Stomach (tissue), 9 donors: Measurements from ENCODE around the gene ITIH4. TPM values are rescaled to one million over a fixed set of nuclear protein-coding genes. Genes with fewer than 3 reads are reported as not detected.

Source experiments
- DNase-seq, 2 donors: peaks; one replicate each; pipeline versions ENCODE4 v3.0.0 to v3.0.0-alpha.2; 2013 to 2019
- H3K27ac ChIP-seq, 5 donors: fragments of 200-600 bp in 4 of 5; sonication (generic) in 4 of 5; one replicate each; pipeline ENCODE4 v1.5.1; 2013 to 2019; ENCODE audit warnings: mild to moderate bottlenecking in 1 of 5, moderate library complexity in 1 of 5
- H3K27me3 ChIP-seq, 3 donors: fragments of 200-600 bp; sonication (generic); one replicate each; pipeline ENCODE4 v1.5.1; 2017 to 2019; ENCODE audit warnings: mixed run types in 1 of 3
- H3K36me3 ChIP-seq, 4 donors: fragments of 200-600 bp; sonication (generic); 1 replicate in 3 of 4; 2 replicates in 1 of 4; pipeline ENCODE4 v1.5.1; 2016 to 2019
- H3K4me1 ChIP-seq, 4 donors: fragments of 200-600 bp; sonication (generic); one replicate each; pipeline ENCODE4 v1.5.1; 2016 to 2019
- H3K4me3 ChIP-seq, 4 donors: fragments of 200-600 bp; sonication (generic) in 3 of 4; one replicate each; pipeline ENCODE4 v1.5.1; 2016 to 2019; ENCODE audit warnings: mild to moderate bottlenecking in 1 of 4
- H3K9me3 ChIP-seq, 4 donors: fragments of 200-600 bp; sonication (generic); one replicate each; pipeline ENCODE4 v1.5.1; 2016 to 2019
- EP300 ChIP-seq: sonication (generic); formaldehyde crosslinking; IDR thresholded peaks from one replicate; pipeline ENCODE4 v1.6.1; 2017; ENCODE audit warnings: antibody characterized with exemption
- POLR2A ChIP-seq, 4 donors: fragments of 450-650 bp; IDR thresholded peaks; one replicate each; pipeline ENCODE4 v1.6.1; 2016; ENCODE audit warnings: antibody characterized with exemption in 4 of 4, control low read depth in 2 of 4, mild to moderate bottlenecking in 1 of 4, moderate library complexity in 1 of 4
- POLR2AphosphoS5 ChIP-seq, 3 donors: sonication (generic); formaldehyde crosslinking; IDR thresholded peaks; one replicate each; pipeline ENCODE4 v1.6.1; 2016; ENCODE audit warnings: antibody characterized with exemption in 3 of 3
- WGBS, 5 donors: extraction: QIAGEN DNeasy Blood & Tissue Kit in 3 of 5; methylation state at CpG; one replicate each; pipeline versions ENCODE4 v1.1.5 to v1.1.7; 2013 to 2018; 5-methylcytosine and 5-hydroxymethylcytosine counted together
- intact Hi-C: fragments of 100-400 bp; cut with DNase I; formaldehyde crosslinking; loops from one replicate; pipeline ENCODE4 v1.15.1; 2023; ENCODE audit warnings: low total_unique reads
- polyA plus RNA-seq, 3 donors: library from polyadenylated mRNA; stranded (reverse); fragments of 200-250 nt; gene quantifications; one replicate each; pipeline ENCODE4 v1.2.3, GENCODE V29; 2013
- total RNA-seq, 5 donors: library from RNA; depleted of rRNA; stranded (reverse); fragments of >200 nt; gene quantifications; one replicate each; pipeline versions ENCODE4 v1.1.0 to v1.2.3, GENCODE V29; 2014 to 2016
- TF ChIP-seq, protein P1 (sequence below), 7 experiments: fragments of 450-650 bp in 4 of 7; fragments of 200-600 bp in 3 of 7; sonication (generic) in 3 of 7; IDR thresholded peaks; one replicate each; pipeline ENCODE4 v1.5.1; 2016 to 2019; ENCODE audit warnings: antibody characterized with exemption in 7 of 7, control low read depth in 2 of 7, mild to moderate bottlenecking in 1 of 7
- donor health status: healthy with polysubstance abuse.
- donor health status: Bipolar disorder and iron deficiency.
- donor health status: healthy.

ITIH4 gene
- total and polyA plus RNA-seq, 8 donors, result 1.7 to 300 (median 18.5) TPM

DNA sequence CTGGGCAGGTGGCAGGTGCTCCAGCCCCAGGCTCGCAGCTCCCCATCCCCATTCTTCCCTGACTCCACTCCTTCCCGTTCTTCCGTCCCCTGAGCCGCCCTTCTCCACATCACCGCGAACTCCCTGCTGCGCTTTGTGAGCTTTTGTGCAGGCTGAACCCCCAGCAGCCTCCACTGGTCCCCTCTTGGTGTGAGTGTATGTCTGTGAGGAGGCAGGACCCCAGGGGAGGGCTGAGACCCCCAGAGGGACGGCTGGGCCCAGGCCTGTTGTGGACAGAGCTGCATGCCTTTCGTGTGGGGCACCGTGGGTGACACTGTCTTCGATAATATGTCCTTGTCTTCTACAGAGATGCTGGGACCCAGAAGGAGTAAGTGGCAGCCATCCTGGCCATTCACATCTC is 43.2 kb downstream of the ITIH4 start:
- Histone ChIP-seq H3K9me3 (no peaks in the 10 kb centered on the region), H3K27ac (no peak overlapping the region), H3K27me3 (no peaks in the 10 kb centered on the region), H3K36me3 (no peaks in the 10 kb centered on the region), H3K4me1 (no peaks in the 10 kb centered on the region), H3K4me3 (no peak overlapping the region)
- DNase-seq, result no peak
- intact Hi-C loops, result no loop called here
- TF ChIP-seq, protein P1, sequence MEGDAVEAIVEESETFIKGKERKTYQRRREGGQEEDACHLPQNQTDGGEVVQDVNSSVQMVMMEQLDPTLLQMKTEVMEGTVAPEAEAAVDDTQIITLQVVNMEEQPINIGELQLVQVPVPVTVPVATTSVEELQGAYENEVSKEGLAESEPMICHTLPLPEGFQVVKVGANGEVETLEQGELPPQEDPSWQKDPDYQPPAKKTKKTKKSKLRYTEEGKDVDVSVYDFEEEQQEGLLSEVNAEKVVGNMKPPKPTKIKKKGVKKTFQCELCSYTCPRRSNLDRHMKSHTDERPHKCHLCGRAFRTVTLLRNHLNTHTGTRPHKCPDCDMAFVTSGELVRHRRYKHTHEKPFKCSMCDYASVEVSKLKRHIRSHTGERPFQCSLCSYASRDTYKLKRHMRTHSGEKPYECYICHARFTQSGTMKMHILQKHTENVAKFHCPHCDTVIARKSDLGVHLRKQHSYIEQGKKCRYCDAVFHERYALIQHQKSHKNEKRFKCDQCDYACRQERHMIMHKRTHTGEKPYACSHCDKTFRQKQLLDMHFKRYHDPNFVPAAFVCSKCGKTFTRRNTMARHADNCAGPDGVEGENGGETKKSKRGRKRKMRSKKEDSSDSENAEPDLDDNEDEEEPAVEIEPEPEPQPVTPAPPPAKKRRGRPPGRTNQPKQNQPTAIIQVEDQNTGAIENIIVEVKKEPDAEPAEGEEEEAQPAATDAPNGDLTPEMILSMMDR (IDR thresholded peaks at IDR 0.05), result no peak
- TF ChIP-seq POLR2A (IDR thresholded peaks at IDR 0.05) (no peak), EP300 (no peak), POLR2AphosphoS5 (IDR thresholded peaks at IDR 0.05) (no peak)
- WGBS, 5 donors, result 80 to 87% (median 84%) methylated on average over 11 of the region's 11 CpGs

- 66 to 78% (median 73%) methylated on average over 19 of the region's 19 CpGs for WGBS, 5 donors
- Histone ChIP-seq H3K27ac (no peak overlapping the region), H3K36me3 (no peaks in the 10 kb centered on the region), H3K9me3 (no peaks in the 10 kb centered on the region), H3K4me3 (no peak overlapping the region), H3K27me3 (no peaks in the 10 kb centered on the region), H3K4me1 (no peaks in the 10 kb centered on the region)
- DNase-seq, result no peak
- no peak for TF ChIP-seq POLR2A (IDR thresholded peaks at IDR 0.05)
- no peak for TF ChIP-seq POLR2AphosphoS5 (IDR thresholded peaks at IDR 0.05)
- TF ChIP-seq, protein P1 (IDR thresholded peaks at IDR 0.05), result no peak
- no peak for TF ChIP-seq EP300
- intact Hi-C loops, result no loop called here
Measured at GRCh38 chr3:52786330-52787215, 43.9 kb downstream of the ITIH4 start.

DNA sequence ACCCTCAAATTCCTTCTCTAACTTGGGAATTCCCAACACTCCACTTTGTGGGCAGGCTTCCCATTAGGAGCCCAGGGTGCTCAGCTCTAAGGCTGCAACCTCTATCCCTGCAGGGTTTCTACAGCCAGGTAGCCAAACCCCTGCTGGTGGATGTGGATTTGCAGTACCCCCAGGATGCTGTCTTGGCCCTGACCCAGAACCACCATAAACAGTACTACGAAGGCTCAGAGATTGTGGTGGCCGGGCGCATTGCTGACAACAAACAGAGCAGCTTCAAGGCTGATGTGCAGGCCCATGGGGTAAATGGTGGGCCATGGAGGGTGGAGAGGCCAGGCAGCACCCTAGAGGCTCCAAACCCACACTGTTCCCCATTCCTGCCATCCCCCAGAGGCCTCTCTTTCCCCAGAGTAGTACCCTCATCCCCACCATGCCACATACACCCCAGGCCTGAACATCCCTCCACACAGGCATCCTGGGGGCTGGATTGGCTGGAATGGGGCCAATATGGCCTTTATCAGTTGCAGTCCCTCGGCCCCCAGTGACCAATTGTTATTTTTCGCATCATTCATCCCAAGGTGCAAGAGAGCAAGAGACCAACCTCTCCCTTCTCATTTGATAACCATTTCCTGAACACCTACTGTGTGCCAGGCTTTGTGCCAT is 45.4 kb downstream of the ITIH4 start:
- no peaks in the 10 kb centered on the region for H3K36me3 ChIP-seq
- no peak for DNase-seq
- H3K4me3 ChIP-seq, result no peak overlapping the region
- H3K9me3 ChIP-seq, result no peaks in the 10 kb centered on the region
- TF ChIP-seq EP300 (no peak), POLR2A (IDR thresholded peaks at IDR 0.05) (no peak), POLR2AphosphoS5 (IDR thresholded peaks at IDR 0.05) (no peak)
- TF ChIP-seq, protein P1 (IDR thresholded peaks at IDR 0.05), result no peak
- no peaks in the 10 kb centered on the region for H3K4me1 ChIP-seq
- H3K27me3 ChIP-seq, result no peaks in the 10 kb centered on the region
- intact Hi-C loops, result no loop called here
- WGBS, 5 donors, result 77 to 88% (median 84%) methylated on average over 4 to 5 of the region's 5 CpGs
- no peak overlapping the region for H3K27ac ChIP-seq

DNA sequence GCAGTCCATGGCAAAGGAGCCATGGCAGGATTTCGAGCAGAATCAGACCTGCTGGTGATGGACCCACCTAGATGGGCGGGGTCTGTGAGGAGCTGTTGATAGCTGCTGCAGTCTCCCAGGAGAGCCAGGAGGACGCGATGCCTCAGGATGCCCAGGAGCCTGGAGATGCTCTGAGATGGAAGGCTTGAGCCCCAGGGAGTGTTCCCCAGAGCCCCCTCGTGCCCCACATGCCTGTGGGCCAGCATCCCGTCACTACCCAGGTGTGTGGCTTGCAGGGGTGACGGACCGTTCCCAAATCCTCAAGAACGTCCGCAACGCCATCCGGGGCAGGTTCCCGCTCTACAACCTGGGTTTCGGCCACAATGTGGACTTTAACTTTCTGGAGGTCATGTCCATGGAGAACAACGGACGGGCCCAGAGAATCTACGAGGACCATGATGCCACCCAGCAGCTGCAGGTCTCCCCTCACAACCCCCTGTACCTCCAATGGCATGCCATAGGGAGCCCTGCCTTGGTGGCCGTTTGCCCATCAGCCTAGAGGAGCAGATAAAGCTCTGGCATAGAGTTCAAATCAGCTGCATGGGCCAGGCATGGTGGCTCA is 46.4 kb downstream of the ITIH4 start:
- Histone ChIP-seq H3K36me3 (no peaks in the 10 kb centered on the region), H3K27me3 (peaks cover 0 to 4% (median 0%) of the 10 kb centered on the region in 3 donors), H3K9me3 (no peaks in the 10 kb centered on the region), H3K4me1 (no peaks in the 10 kb centered on the region), H3K4me3 (no peak overlapping the region), H3K27ac (no peak overlapping the region)
- TF ChIP-seq, protein P1 (IDR thresholded peaks at IDR 0.05), result no peak
- TF ChIP-seq POLR2A (IDR thresholded peaks at IDR 0.05), result no peak
- TF ChIP-seq POLR2AphosphoS5 (IDR thresholded peaks at IDR 0.05), result no peak
- TF ChIP-seq EP300, result no peak
- no peak for DNase-seq
- WGBS, 5 donors, result 77 to 87% (median 83%) methylated on average over 12 to 18 of the region's 18 CpGs
- intact Hi-C loops, result no loop called here
